ENCODE data around the gene PBX2. TPM values are rescaled to one million over a fixed set of nuclear protein-coding genes. Genes with fewer than 3 reads are reported as not detected.
"Not testable (repeated sequence)": the region's sequence is repeated elsewhere in the genome, so short reads cannot be mapped to it uniquely, and the experiment has no call there.

The PBX2 gene
- total and polyA plus RNA-seq, 10 of the 15 experiments (the other 5 are each of a cell fraction or from before 2014, with no cell fraction given) = 0.84 to 66.5 (median 20.6) TPM

DNA sequence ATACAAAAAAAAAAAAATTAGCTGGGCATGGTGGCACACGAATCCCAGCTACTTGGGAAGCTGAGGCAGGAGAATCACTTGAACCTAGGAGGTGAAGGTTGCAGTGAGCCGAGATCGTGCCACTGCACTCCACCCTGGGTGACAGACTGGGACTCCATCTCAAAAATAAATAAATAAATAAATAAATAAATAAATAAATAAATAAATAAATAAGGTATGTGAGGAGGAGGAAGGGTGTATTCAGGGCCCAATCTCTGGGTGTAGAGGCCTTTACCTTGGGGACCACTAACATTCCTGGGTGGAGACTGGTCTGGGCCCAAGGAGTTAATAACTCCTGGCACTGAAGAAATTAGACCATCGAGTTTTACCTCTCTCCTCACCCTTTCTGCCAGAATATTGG lies 21.4 kb upstream of the PBX2 start:
- H3K4me3 ChIP-seq; BruUV-seq (replicated peaks); H3K9ac ChIP-seq (ENCODE audit: control insufficient read depth, insufficient read depth, low read length); H2AFZ ChIP-seq (ENCODE audit: control insufficient read depth, low read depth, low read length); RAD21 ChIA-PET (ENCODE audit: unreplicated experiment); H3K4me2 ChIP-seq (ENCODE audit: control insufficient read depth, insufficient read depth); in situ Hi-C loops (cut with MboI); POLR2A ChIA-PET; H3K27ac ChIP-seq (ENCODE audit: control insufficient read depth, insufficient read depth); H3K4me1 ChIP-seq (ENCODE audit: control insufficient read depth, insufficient read depth, low read length); H3K27me3 ChIP-seq (replicated peaks in 1 of 2; ENCODE audit: control insufficient read depth in 2 of 2, insufficient read depth in 2 of 2, low read length in 1 of 2); H3K9me3 ChIP-seq (replicated peaks; ENCODE audit: control insufficient read depth, insufficient read depth, low read length); H3K36me3 ChIP-seq (ENCODE audit: control insufficient read depth in 2 of 2, insufficient read depth in 2 of 2, low read length in 1 of 2); FAIRE-seq; intact Hi-C loops (cut with micrococcal nuclease; ENCODE audit: unreplicated experiment); SMC1A ChIA-PET (ENCODE audit: uncharacterized antibody, unreplicated experiment); H4K20me1 ChIP-seq (ENCODE audit: control insufficient read depth, insufficient read depth); H3K79me2 ChIP-seq (ENCODE audit: control insufficient read depth, insufficient read depth, low read length); ATAC-seq; DNase-seq (ENCODE audit: low read depth, low spot score): not testable (repeated sequence)
- CTCF ChIA-PET = interaction anchor here (0.7 kb wide), 1 partner anchor 489 kb away, joined by 3 read pairs; no protein-coding TSS in a partner anchor
- WGBS (ENCODE audit: insufficient coverage, insufficient replicate concordance, low lambda C conversion rate, missing lambda C conversion rate) = 30% methylated on average over 4 of the region's 4 CpGs

DNA sequence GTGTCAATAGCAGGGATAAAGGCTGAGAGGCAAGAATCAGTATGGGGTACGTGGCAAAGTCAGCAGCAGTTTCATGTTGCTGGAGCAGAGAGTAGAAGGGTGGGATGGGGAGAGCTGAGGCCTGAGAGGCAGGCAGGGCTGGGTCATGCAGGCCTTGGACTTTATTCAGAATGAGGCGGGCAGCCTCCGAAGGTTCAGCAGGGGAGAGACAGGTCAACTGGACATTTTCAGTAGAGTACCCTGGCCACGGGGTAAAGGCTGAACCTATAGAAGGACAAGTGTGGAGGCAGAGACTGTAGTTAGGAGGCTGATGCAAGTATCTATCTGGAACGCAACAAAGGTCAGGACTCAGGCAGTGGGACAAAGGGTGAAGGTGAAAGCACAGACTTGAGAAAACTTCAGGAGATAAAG lies 20.2 kb upstream of the PBX2 start:
- DNase-seq (ENCODE audit: low read depth, low spot score) (no peak), FAIRE-seq (no peak), ATAC-seq (no peak)
- no peaks in the 10 kb centered on the region for H3K9me3 ChIP-seq (replicated peaks; ENCODE audit: control insufficient read depth, insufficient read depth, low read length)
- H3K4me3 ChIP-seq = no peak overlapping the region
- H2AFZ ChIP-seq (ENCODE audit: control insufficient read depth, low read depth, low read length) = no peak overlapping the region
- ChIA-PET SMC1A (ENCODE audit: uncharacterized antibody, unreplicated experiment) (no interaction called here), RAD21 (ENCODE audit: unreplicated experiment) (no interaction called here), POLR2A (no interaction called here), CTCF (interaction anchor here (1.2 kb wide), 1 partner anchor 587 kb away, joined by 4 read pairs; no protein-coding TSS in a partner anchor)
- WGBS (ENCODE audit: insufficient coverage, insufficient replicate concordance, low lambda C conversion rate, missing lambda C conversion rate) = 47% methylated on average over 5 of the region's 5 CpGs
- H3K9ac ChIP-seq (ENCODE audit: control insufficient read depth, insufficient read depth, low read length) = no peak overlapping the region
- H3K4me1 ChIP-seq (ENCODE audit: control insufficient read depth, insufficient read depth, low read length) = no peaks in the 10 kb centered on the region
- H3K27me3 ChIP-seq (replicated peaks in 1 of 2; ENCODE audit: control insufficient read depth in 2 of 2, insufficient read depth in 2 of 2, low read length in 1 of 2) = no peaks in the 10 kb centered on the region; a peak in 2 of 4 replicates
- no peaks in the 10 kb centered on the region for H3K79me2 ChIP-seq (ENCODE audit: control insufficient read depth, insufficient read depth, low read length)
- intact Hi-C loops (cut with micrococcal nuclease; ENCODE audit: unreplicated experiment) = no loop called here
- H3K4me2 ChIP-seq (ENCODE audit: control insufficient read depth, insufficient read depth) = no peak overlapping the region
- no TSS peak for BruUV-seq (replicated peaks)
- H3K36me3 ChIP-seq (ENCODE audit: control insufficient read depth in 2 of 2, insufficient read depth in 2 of 2, low read length in 1 of 2) = no peaks in the 10 kb centered on the region
- in situ Hi-C loops (cut with MboI) = no loop called here
- H3K27ac ChIP-seq (ENCODE audit: control insufficient read depth, insufficient read depth) = no peak overlapping the region
- no peaks in the 10 kb centered on the region for H4K20me1 ChIP-seq (ENCODE audit: control insufficient read depth, insufficient read depth)
- TF ChIP-seq FOXK2 (IDR thresholded peaks at IDR 0.05) (no peak), ZNF217 (IDR thresholded peaks at IDR 0.05) (no peak), NFYB (IDR thresholded peaks at IDR 0.05; ENCODE audit: insufficient read depth, low read depth, low read length) (no peak), YY1 (IDR thresholded peaks at IDR 0.05; ENCODE audit: low read depth, low read length) (no peak), SMAD1 (IDR thresholded peaks at IDR 0.05; ENCODE audit: low read depth, partially characterized antibody) (no peak), FOXM1 (IDR thresholded peaks at IDR 0.05; ENCODE audit: low read depth, low read length) (no peak), SUZ12 (IDR thresholded peaks at IDR 0.05; ENCODE audit: unreplicated experiment) (no peak), SP1 (IDR thresholded peaks at IDR 0.05; ENCODE audit: low read depth, low read length) (no peak), NR2C2 (IDR thresholded peaks at IDR 0.05; ENCODE audit: borderline replicate concordance, control insufficient read depth, insufficient read length, low read depth) (no peak), WRNIP1 (IDR thresholded peaks at IDR 0.05; ENCODE audit: borderline replicate concordance, low read depth, low read length) (no peak), ZNF207 (IDR thresholded peaks at IDR 0.05; ENCODE audit: borderline replicate concordance) (no peak), MXI1 (IDR thresholded peaks at IDR 0.05; ENCODE audit: low read depth, low read length) (no peak), RB1 (IDR thresholded peaks at IDR 0.05; ENCODE audit: borderline replicate concordance) (no peak), GATAD2B (conservative IDR thresholded peaks at IDR 0.05; ENCODE audit: low read depth) (no peak)
- TF ChIP-seq, protein P1, sequence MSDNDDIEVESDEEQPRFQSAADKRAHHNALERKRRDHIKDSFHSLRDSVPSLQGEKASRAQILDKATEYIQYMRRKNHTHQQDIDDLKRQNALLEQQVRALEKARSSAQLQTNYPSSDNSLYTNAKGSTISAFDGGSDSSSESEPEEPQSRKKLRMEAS (IDR thresholded peaks at IDR 0.05; ENCODE audit: low read depth, low read length) = no peak
- TF ChIP-seq, protein P2, sequence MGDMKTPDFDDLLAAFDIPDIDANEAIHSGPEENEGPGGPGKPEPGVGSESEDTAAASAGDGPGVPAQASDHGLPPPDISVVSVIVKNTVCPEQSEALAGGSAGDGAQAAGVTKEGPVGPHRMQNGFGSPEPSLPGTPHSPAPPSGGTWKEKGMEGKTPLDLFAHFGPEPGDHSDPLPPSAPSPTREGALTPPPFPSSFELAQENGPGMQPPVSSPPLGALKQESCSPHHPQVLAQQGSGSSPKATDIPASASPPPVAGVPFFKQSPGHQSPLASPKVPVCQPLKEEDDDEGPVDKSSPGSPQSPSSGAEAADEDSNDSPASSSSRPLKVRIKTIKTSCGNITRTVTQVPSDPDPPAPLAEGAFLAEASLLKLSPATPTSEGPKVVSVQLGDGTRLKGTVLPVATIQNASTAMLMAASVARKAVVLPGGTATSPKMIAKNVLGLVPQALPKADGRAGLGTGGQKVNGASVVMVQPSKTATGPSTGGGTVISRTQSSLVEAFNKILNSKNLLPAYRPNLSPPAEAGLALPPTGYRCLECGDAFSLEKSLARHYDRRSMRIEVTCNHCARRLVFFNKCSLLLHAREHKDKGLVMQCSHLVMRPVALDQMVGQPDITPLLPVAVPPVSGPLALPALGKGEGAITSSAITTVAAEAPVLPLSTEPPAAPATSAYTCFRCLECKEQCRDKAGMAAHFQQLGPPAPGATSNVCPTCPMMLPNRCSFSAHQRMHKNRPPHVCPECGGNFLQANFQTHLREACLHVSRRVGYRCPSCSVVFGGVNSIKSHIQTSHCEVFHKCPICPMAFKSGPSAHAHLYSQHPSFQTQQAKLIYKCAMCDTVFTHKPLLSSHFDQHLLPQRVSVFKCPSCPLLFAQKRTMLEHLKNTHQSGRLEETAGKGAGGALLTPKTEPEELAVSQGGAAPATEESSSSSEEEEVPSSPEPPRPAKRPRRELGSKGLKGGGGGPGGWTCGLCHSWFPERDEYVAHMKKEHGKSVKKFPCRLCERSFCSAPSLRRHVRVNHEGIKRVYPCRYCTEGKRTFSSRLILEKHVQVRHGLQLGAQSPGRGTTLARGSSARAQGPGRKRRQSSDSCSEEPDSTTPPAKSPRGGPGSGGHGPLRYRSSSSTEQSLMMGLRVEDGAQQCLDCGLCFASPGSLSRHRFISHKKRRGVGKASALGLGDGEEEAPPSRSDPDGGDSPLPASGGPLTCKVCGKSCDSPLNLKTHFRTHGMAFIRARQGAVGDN (IDR thresholded peaks at IDR 0.05) = no peak
